HG03135 (cell line): ENCODE data around the gene CAMK4.

Source experiments
- ATAC-seq: cut with Tn5 transposase; IDR thresholded peaks from one replicate; pipeline ENCODE4 v1.9.1; 2021; ENCODE audit warnings: mild to moderate bottlenecking, moderate library complexity; ENCODE audit not compliant: unreplicated experiment

The CAMK4 gene

GRCh38 chr5:111223787-111224560, at the start of gene CAMK4:
TSS of gene CAMK4 (plus strand) at chr5:111224384. CDS start at chr5:111224484, 100 bp downstream.
- peak; percentile 74 for ATAC-seq

GRCh38 chr5:111183064-111183463, 41.1 kb upstream of the CAMK4 start:
- no peak for ATAC-seq

- ATAC-seq = no peak
These were observed 37.1 kb upstream of the CAMK4 start for GRCh38 chr5:111187079-111187478.

- ATAC-seq = no peak
These were observed 30.1 kb upstream of the CAMK4 start for GRCh38 chr5:111194053-111194452.

- ATAC-seq = no peak
These were observed 29.3 kb upstream of the CAMK4 start for GRCh38 chr5:111194925-111195324.

- no peak for ATAC-seq
These were observed 26.7 kb upstream of the CAMK4 start for GRCh38 chr5:111197523-111197922.

- ATAC-seq = no peak
These were observed 25.8 kb upstream of the CAMK4 start for GRCh38 chr5:111198281-111198966.

GRCh38 chr5:111200828-111201227, 23.4 kb upstream of the CAMK4 start:
- ATAC-seq = no peak

GRCh38 chr5:111201705-111202104, 22.5 kb upstream of the CAMK4 start:
- no peak for ATAC-seq

- peak; percentile 84 for ATAC-seq
These were observed 12.8 kb upstream of the CAMK4 start for GRCh38 chr5:111211341-111211740.

GRCh38 chr5:111214052-111214742, 10.0 kb upstream of the CAMK4 start:
- no peak for ATAC-seq

GRCh38 chr5:111215971-111216370, 8.2 kb upstream of the CAMK4 start:
- no peak for ATAC-seq

- no peak for ATAC-seq
These were observed 3.0 kb upstream of the CAMK4 start for GRCh38 chr5:111221139-111221538.

- peak; percentile 2 for ATAC-seq
These were observed 940 bp upstream of the CAMK4 start for GRCh38 chr5:111223101-111223786.

- ATAC-seq = peak; percentile 46
These were observed 569 bp downstream of the CAMK4 start for GRCh38 chr5:111224561-111225345.

GRCh38 chr5:111225926-111226325, 1.7 kb downstream of the CAMK4 start:
- ATAC-seq = no peak

GRCh38 chr5:111226556-111226955, 2.4 kb downstream of the CAMK4 start:
- ATAC-seq = no peak

- ATAC-seq = no peak
These were observed 3.1 kb downstream of the CAMK4 start for GRCh38 chr5:111227226-111227782.

- ATAC-seq = no peak
These were observed 3.6 kb downstream of the CAMK4 start for GRCh38 chr5:111227801-111228200.
